ENCODE results near the gene ZDHHC11B. TPM values are rescaled to one million over a fixed set of nuclear protein-coding genes. Genes with fewer than 3 reads are reported as not detected.
"Not testable (repeated sequence)": the region's sequence is repeated elsewhere in the genome, so short reads cannot be mapped to it uniquely, and the experiment has no call there.

ZDHHC11B gene
- polyA plus RNA-seq, 2 donors, result 2.6 to 5.2 TPM

- H3K9me3 ChIP-seq (ENCODE audit: control insufficient read depth in 2 of 2, insufficient read depth in 1 of 2, low read depth in 1 of 2, low read length in 1 of 2); H3K36me3 ChIP-seq (ENCODE audit: control insufficient read depth in 2 of 2, insufficient read depth in 2 of 2, low read length in 1 of 2); H3K27me3 ChIP-seq (ENCODE audit: control insufficient read depth in 1 of 2, insufficient read depth in 2 of 2, low read length in 2 of 2); H3K4me3 ChIP-seq (ENCODE audit: low read depth in 1 of 2, low read length in 2 of 2); H3K4me1 ChIP-seq (ENCODE audit: control insufficient read depth in 2 of 2, insufficient read depth in 2 of 2, low read length in 1 of 2); H3K27ac ChIP-seq (ENCODE audit: low read depth in 2 of 2, low read length in 1 of 2): not testable (repeated sequence)
- WGBS, 2 donors, result 79 to 88% methylated on average over 5 of the region's 7 CpGs
Measured at GRCh38 chr5:729225-729624, 55.3 kb downstream of the ZDHHC11B start.

DNA sequence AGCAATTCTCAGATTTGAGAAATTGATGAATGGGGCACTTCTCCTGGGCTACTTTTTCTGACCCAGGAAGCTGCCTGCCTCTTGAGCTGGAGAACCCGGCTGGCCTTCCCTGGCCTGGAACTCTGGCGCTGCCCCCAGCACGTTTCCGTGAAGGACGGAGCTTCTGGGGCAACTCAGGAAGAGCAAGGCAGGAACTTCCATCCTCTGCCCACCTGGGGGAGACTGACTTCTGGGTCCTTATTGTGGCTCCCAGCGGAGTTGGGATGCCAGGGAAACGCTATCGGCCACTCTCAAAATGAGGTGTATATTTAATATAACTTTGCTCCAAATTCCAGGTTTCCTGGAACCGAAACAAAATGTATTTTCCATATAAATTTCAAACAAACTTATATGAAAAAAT is 57.4 kb downstream of the ZDHHC11B start:
- H3K9me3 ChIP-seq (ENCODE audit: control insufficient read depth in 2 of 2, insufficient read depth in 1 of 2, low read depth in 1 of 2, low read length in 1 of 2); H3K27me3 ChIP-seq (ENCODE audit: control insufficient read depth in 1 of 2, insufficient read depth in 2 of 2, low read length in 2 of 2); H3K4me3 ChIP-seq (ENCODE audit: low read depth in 1 of 2, low read length in 2 of 2); H3K27ac ChIP-seq (ENCODE audit: low read depth in 2 of 2, low read length in 1 of 2); H3K36me3 ChIP-seq (ENCODE audit: control insufficient read depth in 2 of 2, insufficient read depth in 2 of 2, low read length in 1 of 2); H3K4me1 ChIP-seq (ENCODE audit: control insufficient read depth in 2 of 2, insufficient read depth in 2 of 2, low read length in 1 of 2): not testable (repeated sequence)
- WGBS, 2 donors, result 67 to 68% methylated on average over 6 to 8 of the region's 9 CpGs

- WGBS, 2 donors, result 85 to 88% methylated on average over 2 of the region's 6 CpGs
- not testable (repeated sequence) for H3K4me1 ChIP-seq (ENCODE audit: control insufficient read depth in 2 of 2, insufficient read depth in 2 of 2, low read length in 1 of 2); H3K36me3 ChIP-seq (ENCODE audit: control insufficient read depth in 2 of 2, insufficient read depth in 2 of 2, low read length in 1 of 2); H3K27me3 ChIP-seq (ENCODE audit: control insufficient read depth in 1 of 2, insufficient read depth in 2 of 2, low read length in 2 of 2); H3K9me3 ChIP-seq (ENCODE audit: control insufficient read depth in 2 of 2, insufficient read depth in 1 of 2, low read depth in 1 of 2, low read length in 1 of 2); H3K27ac ChIP-seq (ENCODE audit: low read depth in 2 of 2, low read length in 1 of 2); H3K4me3 ChIP-seq (ENCODE audit: low read depth in 1 of 2, low read length in 2 of 2)
Measured at GRCh38 chr5:723865-724264, 60.7 kb downstream of the ZDHHC11B start.

DNA sequence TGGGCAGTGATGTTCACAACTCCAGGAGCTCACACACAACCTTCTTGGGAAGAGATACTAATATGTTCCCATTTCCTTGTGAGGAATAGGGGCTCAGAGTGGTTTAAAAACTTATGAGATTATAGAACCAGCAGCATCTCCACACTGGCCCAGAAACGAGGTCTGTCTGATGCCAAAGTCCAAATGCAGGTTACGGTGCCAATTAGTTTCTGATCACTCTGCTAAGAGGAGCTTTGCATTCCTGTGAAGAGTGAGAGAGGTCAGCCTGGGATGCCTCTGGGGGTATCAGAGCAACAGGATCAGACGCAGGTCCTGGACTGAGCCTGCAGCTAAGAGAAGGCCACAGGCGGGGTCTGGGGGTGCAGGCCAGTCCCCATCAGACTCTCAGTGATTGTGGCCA is 61.2 kb downstream of the ZDHHC11B start:
- WGBS, 2 donors, result 22 to 56% methylated on average over 1 of the region's 4 CpGs
- not testable (repeated sequence) for H3K36me3 ChIP-seq (ENCODE audit: control insufficient read depth in 2 of 2, insufficient read depth in 2 of 2, low read length in 1 of 2); H3K9me3 ChIP-seq (ENCODE audit: control insufficient read depth in 2 of 2, insufficient read depth in 1 of 2, low read depth in 1 of 2, low read length in 1 of 2); H3K27ac ChIP-seq (ENCODE audit: low read depth in 2 of 2, low read length in 1 of 2); H3K4me1 ChIP-seq (ENCODE audit: control insufficient read depth in 2 of 2, insufficient read depth in 2 of 2, low read length in 1 of 2); H3K4me3 ChIP-seq (ENCODE audit: low read depth in 1 of 2, low read length in 2 of 2); H3K27me3 ChIP-seq (ENCODE audit: control insufficient read depth in 1 of 2, insufficient read depth in 2 of 2, low read length in 2 of 2)

GRCh38 chr5:719379-719778 is 65.2 kb downstream of the ZDHHC11B start:
- H3K27ac ChIP-seq (ENCODE audit: low read depth in 2 of 2, low read length in 1 of 2); H3K36me3 ChIP-seq (ENCODE audit: control insufficient read depth in 2 of 2, insufficient read depth in 2 of 2, low read length in 1 of 2); H3K27me3 ChIP-seq (ENCODE audit: control insufficient read depth in 1 of 2, insufficient read depth in 2 of 2, low read length in 2 of 2); H3K4me1 ChIP-seq (ENCODE audit: control insufficient read depth in 2 of 2, insufficient read depth in 2 of 2, low read length in 1 of 2); H3K9me3 ChIP-seq (ENCODE audit: control insufficient read depth in 2 of 2, insufficient read depth in 1 of 2, low read depth in 1 of 2, low read length in 1 of 2); H3K4me3 ChIP-seq (ENCODE audit: low read depth in 1 of 2, low read length in 2 of 2): not testable (repeated sequence)
- 86 to 89% methylated on average over 1 of the region's 1 CpG for WGBS, 2 donors

GRCh38 chr5:717143-717542 is 67.4 kb downstream of the ZDHHC11B start:
- H3K4me1 ChIP-seq (ENCODE audit: control insufficient read depth in 2 of 2, insufficient read depth in 2 of 2, low read length in 1 of 2), result no peaks in the 10 kb centered on the region
- no peak overlapping the region for H3K27ac ChIP-seq (ENCODE audit: low read depth in 2 of 2, low read length in 1 of 2)
- no peak overlapping the region for H3K4me3 ChIP-seq (ENCODE audit: low read depth in 1 of 2, low read length in 2 of 2)
- peaks cover 0 to 2% of the 10 kb centered on the region in 2 donors for H3K27me3 ChIP-seq (ENCODE audit: control insufficient read depth in 1 of 2, insufficient read depth in 2 of 2, low read length in 2 of 2)
- H3K9me3 ChIP-seq (ENCODE audit: control insufficient read depth in 2 of 2, insufficient read depth in 1 of 2, low read depth in 1 of 2, low read length in 1 of 2), result no peaks in the 10 kb centered on the region
- H3K36me3 ChIP-seq (ENCODE audit: control insufficient read depth in 2 of 2, insufficient read depth in 2 of 2, low read length in 1 of 2), result no peaks in the 10 kb centered on the region
- 53 to 73% methylated on average over 7 of the region's 7 CpGs for WGBS, 2 donors

GRCh38 chr5:716740-717139 is 67.8 kb downstream of the ZDHHC11B start:
- H3K4me1 ChIP-seq (ENCODE audit: control insufficient read depth in 2 of 2, insufficient read depth in 2 of 2, low read length in 1 of 2); H3K9me3 ChIP-seq (ENCODE audit: control insufficient read depth in 2 of 2, insufficient read depth in 1 of 2, low read depth in 1 of 2, low read length in 1 of 2); H3K36me3 ChIP-seq (ENCODE audit: control insufficient read depth in 2 of 2, insufficient read depth in 2 of 2, low read length in 1 of 2); H3K4me3 ChIP-seq (ENCODE audit: low read depth in 1 of 2, low read length in 2 of 2); H3K27me3 ChIP-seq (ENCODE audit: control insufficient read depth in 1 of 2, insufficient read depth in 2 of 2, low read length in 2 of 2); H3K27ac ChIP-seq (ENCODE audit: low read depth in 2 of 2, low read length in 1 of 2): not testable (repeated sequence)
- WGBS, 2 donors, result 32 to 44% methylated on average over 4 of the region's 4 CpGs

GRCh38 chr5:715636-716035 is 68.9 kb downstream of the ZDHHC11B start:
- H3K36me3 ChIP-seq (ENCODE audit: control insufficient read depth in 2 of 2, insufficient read depth in 2 of 2, low read length in 1 of 2); H3K4me3 ChIP-seq (ENCODE audit: low read depth in 1 of 2, low read length in 2 of 2); H3K4me1 ChIP-seq (ENCODE audit: control insufficient read depth in 2 of 2, insufficient read depth in 2 of 2, low read length in 1 of 2); H3K27ac ChIP-seq (ENCODE audit: low read depth in 2 of 2, low read length in 1 of 2); H3K27me3 ChIP-seq (ENCODE audit: control insufficient read depth in 1 of 2, insufficient read depth in 2 of 2, low read length in 2 of 2); H3K9me3 ChIP-seq (ENCODE audit: control insufficient read depth in 2 of 2, insufficient read depth in 1 of 2, low read depth in 1 of 2, low read length in 1 of 2): not testable (repeated sequence)
- 83 to 94% methylated on average over 4 of the region's 4 CpGs for WGBS, 2 donors

GRCh38 chr5:714215-715118 is 70.1 kb downstream of the ZDHHC11B start:
- H3K4me1 ChIP-seq (ENCODE audit: control insufficient read depth in 2 of 2, insufficient read depth in 2 of 2, low read length in 1 of 2); H3K36me3 ChIP-seq (ENCODE audit: control insufficient read depth in 2 of 2, insufficient read depth in 2 of 2, low read length in 1 of 2); H3K27ac ChIP-seq (ENCODE audit: low read depth in 2 of 2, low read length in 1 of 2); H3K4me3 ChIP-seq (ENCODE audit: low read depth in 1 of 2, low read length in 2 of 2); H3K9me3 ChIP-seq (ENCODE audit: control insufficient read depth in 2 of 2, insufficient read depth in 1 of 2, low read depth in 1 of 2, low read length in 1 of 2); H3K27me3 ChIP-seq (ENCODE audit: control insufficient read depth in 1 of 2, insufficient read depth in 2 of 2, low read length in 2 of 2): not testable (repeated sequence)
- WGBS, 2 donors, result 63 to 76% methylated on average over 5 to 6 of the region's 8 CpGs

DNA sequence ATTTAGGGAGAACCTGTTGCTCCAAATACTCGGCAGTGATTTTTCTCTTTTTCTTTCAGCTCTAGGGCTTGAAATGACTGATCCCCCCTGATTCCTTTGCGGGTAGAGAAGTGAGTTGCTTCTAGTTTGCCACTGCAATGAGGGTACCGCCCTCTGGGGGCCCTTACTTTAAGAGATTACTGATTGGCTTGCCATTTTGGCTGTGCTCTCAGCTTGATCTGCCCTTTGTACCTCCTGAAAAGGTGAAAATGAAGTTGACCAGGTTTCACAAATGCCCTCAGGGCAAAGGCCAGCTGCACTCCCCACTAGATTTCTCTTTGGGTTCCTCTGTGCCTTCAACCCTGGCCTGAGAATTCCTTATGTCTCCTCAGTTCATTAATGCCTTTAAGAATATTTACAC is 70.8 kb downstream of the ZDHHC11B start:
- H3K27ac ChIP-seq (ENCODE audit: low read depth in 2 of 2, low read length in 1 of 2); H3K4me3 ChIP-seq (ENCODE audit: low read depth in 1 of 2, low read length in 2 of 2); H3K27me3 ChIP-seq (ENCODE audit: control insufficient read depth in 1 of 2, insufficient read depth in 2 of 2, low read length in 2 of 2); H3K9me3 ChIP-seq (ENCODE audit: control insufficient read depth in 2 of 2, insufficient read depth in 1 of 2, low read depth in 1 of 2, low read length in 1 of 2); H3K36me3 ChIP-seq (ENCODE audit: control insufficient read depth in 2 of 2, insufficient read depth in 2 of 2, low read length in 1 of 2); H3K4me1 ChIP-seq (ENCODE audit: control insufficient read depth in 2 of 2, insufficient read depth in 2 of 2, low read length in 1 of 2): not testable (repeated sequence)
- WGBS, 2 donors, result 69 to 76% methylated on average over 2 of the region's 3 CpGs
